Renal pelvis (tissue), 4 donors: ENCODE measurements around the gene CGGBP1. TPM values are rescaled to one million over a fixed set of nuclear protein-coding genes. Genes with fewer than 3 reads are reported as not detected.
"Not testable (repeated sequence)": the region's sequence is repeated elsewhere in the genome, so short reads cannot be mapped to it uniquely, and the experiment has no call there.

Experiments
- DNase-seq: peaks from one replicate; pipeline ENCODE4 v3.0.0-alpha.2; 2013
- polyA plus RNA-seq, 3 donors: library from polyadenylated mRNA; unstranded; fragments of 120-200 nt; gene quantifications; one replicate each; pipeline ENCODE4 v1.2.1, GENCODE V29; 2013; ENCODE audit not compliant: insufficient read length in 3 of 3

Gene CGGBP1
- polyA plus RNA-seq, 3 donors, result 137 to 156 (median 140) TPM

DNA sequence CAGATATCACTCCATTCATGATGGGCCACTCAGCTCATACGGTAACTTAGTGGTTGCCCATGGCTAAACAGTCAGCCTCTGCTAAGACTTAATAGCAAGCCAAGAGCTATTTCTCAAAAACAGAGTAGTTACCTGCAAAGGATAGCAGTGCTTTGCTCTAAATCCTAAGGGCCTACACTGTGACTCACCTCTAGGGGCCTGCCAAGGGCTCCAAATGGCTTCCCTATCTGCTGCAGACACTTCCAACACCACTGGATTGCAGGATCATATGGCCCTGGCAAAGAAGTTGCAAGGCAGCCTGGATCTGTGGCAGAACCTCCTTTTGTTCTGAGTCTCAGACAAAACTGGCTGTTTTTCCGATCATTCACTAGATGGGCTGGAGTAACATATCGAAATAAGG, 17.8 kb downstream of the CGGBP1 start:
- no peak for DNase-seq

GRCh38 chr3:88040529-88040928, 18.3 kb downstream of the CGGBP1 start:
- no peak for DNase-seq

GRCh38 chr3:88038566-88038965, 20.2 kb downstream of the CGGBP1 start:
- DNase-seq, result no peak

- no peak for DNase-seq
Observed at GRCh38 chr3:88036221-88036620, 22.6 kb downstream of the CGGBP1 start.

- no peak for DNase-seq
Observed at GRCh38 chr3:88034491-88035275, 24.1 kb downstream of the CGGBP1 start.

DNA sequence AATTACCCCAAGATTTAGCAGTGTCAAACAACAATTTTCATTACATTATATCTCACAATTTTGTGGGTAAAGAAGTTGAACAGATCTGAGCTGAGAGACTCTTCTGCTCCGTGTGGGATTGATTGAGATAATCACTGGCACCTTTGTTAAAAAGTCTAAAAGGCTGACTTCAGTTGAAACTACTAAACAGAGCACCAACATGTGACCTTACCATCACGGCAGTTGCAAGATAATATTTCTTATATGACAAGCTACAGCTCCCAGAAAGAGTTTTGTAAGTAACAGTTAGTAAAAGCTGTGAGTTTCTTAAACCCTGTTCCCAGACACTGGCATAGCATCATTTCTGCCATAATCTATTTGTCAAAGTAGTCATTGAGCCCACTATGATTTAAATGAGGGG, 25.0 kb downstream of the CGGBP1 start:
- no peak for DNase-seq

DNA sequence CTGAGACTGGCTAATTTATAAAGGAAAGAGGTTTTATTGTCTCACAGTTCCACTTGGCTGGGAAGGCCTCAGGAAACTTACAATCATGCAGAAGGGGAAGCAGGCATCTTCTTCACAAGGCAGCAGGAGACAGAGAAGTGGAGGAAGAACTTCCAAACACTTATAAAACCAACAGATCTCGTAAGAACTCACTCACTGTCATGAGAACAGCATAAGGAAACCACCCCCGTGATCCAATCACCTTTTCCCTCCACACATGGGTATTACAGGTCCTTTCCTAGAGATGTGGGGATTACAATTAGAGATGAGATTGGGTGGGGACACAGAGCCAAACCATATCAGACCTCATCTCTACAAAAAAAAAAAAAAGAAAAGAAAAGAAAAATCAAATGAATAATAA, 25.7 kb downstream of the CGGBP1 start:
- no peak for DNase-seq

DNA sequence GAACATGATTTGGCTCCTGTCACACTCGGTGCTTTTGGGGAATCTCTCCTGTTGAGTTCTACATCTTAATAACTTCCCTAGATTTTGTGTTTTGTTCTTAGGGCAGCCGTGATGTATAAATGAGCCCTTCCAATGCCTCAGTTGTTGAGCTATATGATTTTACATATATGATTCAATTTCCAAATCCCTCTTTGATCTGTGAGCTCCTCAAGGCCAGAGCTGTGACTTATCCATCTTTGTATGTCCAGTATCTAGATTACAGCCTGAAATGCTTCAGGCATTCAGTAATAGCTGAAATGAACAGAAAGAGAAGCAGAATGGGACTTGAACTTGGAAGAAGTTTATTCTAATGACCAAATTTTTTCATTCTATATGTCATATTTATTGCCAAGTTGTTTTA, 26.6 kb downstream of the CGGBP1 start:
- DNase-seq, result no peak

GRCh38 chr3:88031642-88032077, 27.1 kb downstream of the CGGBP1 start:
- peak; percentile 14 for DNase-seq

DNA sequence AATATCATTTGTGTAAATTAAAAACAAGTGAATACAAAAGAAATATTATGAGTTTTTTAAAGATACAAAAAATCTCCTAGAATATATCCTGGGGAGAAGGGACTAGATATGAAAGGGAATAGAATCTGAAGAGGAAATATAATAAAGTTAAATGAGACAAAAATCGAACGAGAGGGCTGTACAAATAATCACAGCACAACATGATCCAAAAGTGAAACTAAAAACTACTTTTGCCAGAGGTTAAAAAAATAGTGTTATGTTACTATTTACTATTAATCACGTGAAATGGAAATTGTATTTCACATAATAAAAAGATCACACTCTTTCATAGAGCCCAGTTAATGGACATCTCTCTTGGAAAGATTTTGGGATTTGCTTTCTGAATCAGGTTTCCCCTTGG, 28.6 kb downstream of the CGGBP1 start:
- DNase-seq, result no peak

DNA sequence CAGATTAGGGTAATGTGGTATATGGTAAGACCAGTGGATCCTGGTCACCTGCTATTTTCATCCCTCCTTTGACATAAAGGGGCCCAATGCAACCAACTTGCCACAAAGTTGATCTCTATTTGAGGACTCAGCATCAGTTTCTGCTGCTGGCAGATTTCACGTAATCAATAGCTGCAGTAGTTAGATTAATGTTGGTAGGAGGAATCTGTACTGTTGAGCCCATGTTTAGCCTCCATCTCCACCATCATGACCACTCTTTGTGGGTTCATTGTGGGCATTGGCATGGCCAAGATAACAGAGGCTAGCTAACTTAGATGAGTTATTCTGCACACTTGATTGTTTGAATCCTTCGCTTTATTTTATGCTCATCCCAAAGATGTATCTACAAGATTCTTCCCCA, 29.9 kb downstream of the CGGBP1 start:
- no peak for DNase-seq

GRCh38 chr3:88025001-88025552, 33.7 kb downstream of the CGGBP1 start:
- no peak for DNase-seq

- no peak for DNase-seq
Observed at GRCh38 chr3:88019024-88019423, 39.8 kb downstream of the CGGBP1 start.

DNA sequence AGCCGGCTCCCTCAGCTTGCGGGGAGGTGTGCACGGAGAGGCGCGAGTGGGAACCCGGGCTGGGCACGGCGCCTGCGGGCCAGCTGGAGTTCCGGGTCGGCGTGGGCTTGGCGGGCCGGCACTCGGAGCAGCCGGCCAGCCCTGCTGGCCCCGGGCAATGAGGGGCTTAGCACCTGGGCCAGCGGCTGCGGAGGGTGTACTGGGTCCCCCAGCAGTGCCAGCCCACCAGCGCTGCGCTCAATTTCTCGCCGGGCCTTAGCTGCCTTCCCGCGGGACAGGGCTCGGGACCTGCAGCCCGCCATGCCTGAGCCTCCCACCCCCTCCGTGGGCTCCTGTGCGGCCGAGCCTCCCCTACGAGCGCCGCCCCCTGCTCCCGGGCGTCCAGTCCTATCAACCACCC, 43.1 kb downstream of the CGGBP1 start:
- not testable (repeated sequence) for DNase-seq

DNA sequence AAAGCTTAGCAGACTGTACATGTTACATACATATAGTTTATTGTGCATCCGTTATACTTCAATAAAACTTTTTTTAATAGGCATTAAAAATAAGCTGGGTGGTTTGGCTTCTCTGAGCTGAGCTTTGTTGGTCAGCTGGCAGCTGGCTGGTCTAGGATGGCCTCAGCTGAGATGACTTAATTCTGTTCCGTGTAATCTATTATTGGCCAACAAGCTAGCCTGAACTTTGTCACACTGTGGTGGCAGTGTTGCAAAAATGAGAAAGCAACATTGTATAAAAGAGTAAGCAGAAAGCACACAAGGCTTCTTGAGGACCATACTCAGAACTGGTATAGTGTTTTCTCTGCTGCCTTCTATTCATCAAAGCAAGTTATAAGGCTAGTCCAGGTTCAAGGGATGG, 45.2 kb downstream of the CGGBP1 start:
- DNase-seq, result no peak

DNA sequence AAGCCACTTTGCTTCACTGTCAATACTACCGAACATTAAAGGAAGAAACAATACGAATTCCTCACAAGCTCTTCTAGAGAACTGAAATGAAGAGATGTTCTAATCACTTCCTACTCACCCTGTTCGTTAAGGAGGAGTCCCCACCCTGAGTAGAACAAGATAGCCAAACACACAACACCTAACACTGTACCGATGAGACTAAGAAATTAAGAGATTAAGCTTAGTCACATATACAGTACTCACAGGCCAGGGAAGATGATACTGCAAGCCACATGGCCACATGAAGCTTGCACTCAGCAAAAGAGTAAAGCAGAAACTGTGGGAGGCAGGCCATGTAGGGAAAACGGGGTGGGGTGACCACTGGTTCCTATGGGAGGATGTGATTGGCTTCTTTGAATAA, 48.0 kb downstream of the CGGBP1 start:
- DNase-seq, result no peak

GRCh38 chr3:88009066-88009465, 49.7 kb downstream of the CGGBP1 start:
- DNase-seq, result no peak

- peak; percentile 17 for DNase-seq
Observed at GRCh38 chr3:88005066-88005465, 53.7 kb downstream of the CGGBP1 start.

GRCh38 chr3:88003115-88003755, 55.6 kb downstream of the CGGBP1 start:
- DNase-seq, result peak; percentile 16

- DNase-seq, result no peak
Observed at GRCh38 chr3:88002448-88002847, 56.4 kb downstream of the CGGBP1 start.
